ENCODE measurements around the gene CBX2.

Gene CBX2

GRCh38 chr17:79811868-79812352, 34.0 kb downstream of the CBX2 start:
- Histone ChIP-seq H3K27me3 (ENCODE audit: control insufficient read depth, insufficient read depth, low read length) (peaks cover 81% of the 10 kb centered on the region), H3K9me3 (ENCODE audit: control insufficient read depth, low read length) (no peaks in the 10 kb centered on the region), H3K4me3 (ENCODE audit: low read length) (no peak overlapping the region), H3K36me3 (ENCODE audit: control insufficient read depth, insufficient read depth, low read length) (no peaks in the 10 kb centered on the region), H3K4me1 (ENCODE audit: control insufficient read depth, insufficient read depth, low read length) (peaks cover 47% of the 10 kb centered on the region), H3K9ac (ENCODE audit: low read length) (peak overlapping the region; percentile 43)

GRCh38 chr17:79812353-79813258, 34.7 kb downstream of the CBX2 start:
- H3K27me3 ChIP-seq (ENCODE audit: control insufficient read depth, insufficient read depth, low read length), result peaks cover 81% of the 10 kb centered on the region
- no peak overlapping the region for H3K4me3 ChIP-seq (ENCODE audit: low read length)

DNA sequence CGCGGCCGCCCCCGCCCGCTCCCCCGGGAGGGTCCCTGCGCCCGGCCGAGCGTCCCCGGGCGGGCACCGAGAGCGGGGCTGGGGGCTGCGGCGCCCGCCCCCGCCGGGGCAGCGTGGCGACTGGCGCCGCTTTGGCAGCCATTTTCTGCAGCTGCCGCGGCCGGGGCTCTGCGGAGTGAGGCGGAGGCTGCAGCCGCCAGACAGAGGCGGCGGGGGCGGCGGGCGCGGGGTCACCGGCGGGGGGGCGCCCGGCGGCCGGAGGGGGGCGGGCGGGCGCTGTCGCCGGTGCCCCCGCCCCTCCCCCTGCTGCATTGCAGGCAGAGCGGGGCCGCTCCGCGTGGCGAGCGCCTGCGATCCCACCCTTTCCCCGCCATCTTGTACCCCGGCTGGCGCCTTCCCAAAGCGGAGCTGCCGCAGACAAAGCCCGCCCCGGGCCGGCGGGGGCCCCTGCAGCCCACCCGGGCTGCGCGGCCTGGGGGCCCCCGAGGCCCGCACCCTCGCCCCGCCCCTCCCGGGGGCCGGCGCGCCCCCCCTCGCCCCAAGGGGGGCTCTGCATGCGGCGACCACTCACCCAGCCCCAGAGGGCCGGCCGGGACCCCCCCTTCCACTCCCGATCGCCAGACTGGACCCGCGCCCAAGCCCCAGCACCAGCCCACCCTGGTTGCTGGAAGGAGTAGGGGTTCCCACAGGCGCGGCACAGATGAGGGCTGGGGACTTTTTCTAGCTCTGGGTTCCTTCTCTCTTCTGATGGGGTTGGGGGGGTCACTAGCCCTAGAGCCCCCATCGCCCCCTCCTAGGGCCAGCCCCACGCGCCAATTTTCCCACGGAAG, 35.6 kb downstream of the CBX2 start:
- no peaks in the 10 kb centered on the region for H3K9me3 ChIP-seq (ENCODE audit: control insufficient read depth, low read length)
- H3K4me1 ChIP-seq (ENCODE audit: control insufficient read depth, insufficient read depth, low read length), result peaks cover 47% of the 10 kb centered on the region
- H3K4me3 ChIP-seq (ENCODE audit: low read length), result no peak overlapping the region
- H3K27me3 ChIP-seq (ENCODE audit: control insufficient read depth, insufficient read depth, low read length), result peaks cover 75% of the 10 kb centered on the region
- H3K9ac ChIP-seq (ENCODE audit: low read length), result no peak overlapping the region
- H3K36me3 ChIP-seq (ENCODE audit: control insufficient read depth, insufficient read depth, low read length), result no peaks in the 10 kb centered on the region

More at GRCh38 chr17:79812353-79813258, 34.7 kb downstream of the CBX2 start:
- Histone ChIP-seq H3K9me3 (ENCODE audit: control insufficient read depth, low read length) (no peaks in the 10 kb centered on the region), H3K9ac (ENCODE audit: low read length) (peak overlapping the region; percentile 22), H3K36me3 (ENCODE audit: control insufficient read depth, insufficient read depth, low read length) (no peaks in the 10 kb centered on the region), H3K4me1 (ENCODE audit: control insufficient read depth, insufficient read depth, low read length) (peaks cover 47% of the 10 kb centered on the region)

DNA sequence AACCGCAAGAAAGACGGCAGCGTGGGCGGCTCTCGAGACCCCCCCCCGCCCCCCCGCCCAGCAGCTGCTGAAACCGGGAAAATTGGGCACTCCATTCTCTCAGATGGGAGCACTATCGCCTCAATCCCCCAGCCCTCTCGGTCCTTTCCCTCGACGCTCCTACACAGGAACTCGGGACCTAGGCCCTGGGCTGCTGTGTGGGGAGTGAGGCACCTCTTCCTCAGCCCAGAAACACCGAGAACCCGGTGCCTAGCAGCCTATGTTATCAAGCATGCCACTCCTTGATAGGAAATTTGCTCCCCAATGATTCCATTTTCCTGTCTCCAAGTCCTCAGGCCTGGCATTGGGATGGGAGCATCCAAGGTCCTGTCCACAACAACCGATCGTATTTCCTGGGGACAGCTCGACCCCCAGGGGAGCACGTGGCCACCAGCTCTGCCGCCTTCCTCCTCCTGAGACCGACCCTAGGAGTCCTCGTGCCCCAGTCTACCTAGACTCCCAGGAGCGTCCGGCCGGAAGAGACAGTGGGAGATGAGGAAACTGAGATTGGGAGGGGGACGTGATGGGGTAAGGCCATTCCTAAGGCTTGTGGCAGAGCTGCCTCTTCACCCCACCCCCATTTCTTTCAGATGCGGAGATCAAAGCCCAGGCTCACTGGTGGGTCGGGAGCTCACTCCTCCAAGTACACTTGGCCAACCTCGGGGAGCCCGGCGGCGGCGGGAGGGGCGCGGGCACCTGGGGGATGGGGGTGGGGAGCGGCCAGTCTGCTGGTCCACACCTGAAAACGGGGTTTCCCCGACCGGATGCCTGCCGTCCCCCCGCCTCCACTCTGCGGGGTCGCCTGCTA, 36.4 kb downstream of the CBX2 start:
- Histone ChIP-seq H3K9ac (ENCODE audit: low read length) (peak overlapping the region; percentile 55), H3K4me1 (ENCODE audit: control insufficient read depth, insufficient read depth, low read length) (peaks cover 40% of the 10 kb centered on the region), H3K9me3 (ENCODE audit: control insufficient read depth, low read length) (no peaks in the 10 kb centered on the region), H3K36me3 (ENCODE audit: control insufficient read depth, insufficient read depth, low read length) (no peaks in the 10 kb centered on the region), H3K4me3 (ENCODE audit: low read length) (no peak overlapping the region), H3K27me3 (ENCODE audit: control insufficient read depth, insufficient read depth, low read length) (peaks cover 67% of the 10 kb centered on the region)

GRCh38 chr17:79814974-79815835, 37.3 kb downstream of the CBX2 start:
- Histone ChIP-seq H3K4me1 (ENCODE audit: control insufficient read depth, insufficient read depth, low read length) (peaks cover 38% of the 10 kb centered on the region), H3K4me3 (ENCODE audit: low read length) (no peak overlapping the region), H3K9ac (ENCODE audit: low read length) (peak overlapping the region; percentile 55), H3K9me3 (ENCODE audit: control insufficient read depth, low read length) (no peaks in the 10 kb centered on the region), H3K36me3 (ENCODE audit: control insufficient read depth, insufficient read depth, low read length) (no peaks in the 10 kb centered on the region), H3K27me3 (ENCODE audit: control insufficient read depth, insufficient read depth, low read length) (peaks cover 64% of the 10 kb centered on the region)

GRCh38 chr17:79815836-79816461, 38.0 kb downstream of the CBX2 start:
- Histone ChIP-seq H3K4me3 (ENCODE audit: low read length) (no peak overlapping the region), H3K36me3 (ENCODE audit: control insufficient read depth, insufficient read depth, low read length) (no peaks in the 10 kb centered on the region), H3K9ac (ENCODE audit: low read length) (no peak overlapping the region), H3K4me1 (ENCODE audit: control insufficient read depth, insufficient read depth, low read length) (peaks cover 36% of the 10 kb centered on the region), H3K9me3 (ENCODE audit: control insufficient read depth, low read length) (no peaks in the 10 kb centered on the region), H3K27me3 (ENCODE audit: control insufficient read depth, insufficient read depth, low read length) (peaks cover 58% of the 10 kb centered on the region)

- Histone ChIP-seq H3K4me3 (ENCODE audit: low read length) (no peak overlapping the region), H3K9ac (ENCODE audit: low read length) (no peak overlapping the region), H3K4me1 (ENCODE audit: control insufficient read depth, insufficient read depth, low read length) (peaks cover 23% of the 10 kb centered on the region), H3K36me3 (ENCODE audit: control insufficient read depth, insufficient read depth, low read length) (no peaks in the 10 kb centered on the region), H3K27me3 (ENCODE audit: control insufficient read depth, insufficient read depth, low read length) (peaks cover 38% of the 10 kb centered on the region), H3K9me3 (ENCODE audit: control insufficient read depth, low read length) (no peaks in the 10 kb centered on the region)
These were observed 40.2 kb downstream of the CBX2 start for GRCh38 chr17:79818026-79818758.

GRCh38 chr17:79819085-79819484, 41.1 kb downstream of the CBX2 start:
- Histone ChIP-seq H3K4me1 (ENCODE audit: control insufficient read depth, insufficient read depth, low read length) (peaks cover 23% of the 10 kb centered on the region), H3K36me3 (ENCODE audit: control insufficient read depth, insufficient read depth, low read length) (no peaks in the 10 kb centered on the region), H3K4me3 (ENCODE audit: low read length) (no peak overlapping the region), H3K9ac (ENCODE audit: low read length) (no peak overlapping the region), H3K27me3 (ENCODE audit: control insufficient read depth, insufficient read depth, low read length) (peaks cover 37% of the 10 kb centered on the region), H3K9me3 (ENCODE audit: control insufficient read depth, low read length) (no peaks in the 10 kb centered on the region)

GRCh38 chr17:79819534-79820276, 41.8 kb downstream of the CBX2 start:
- Histone ChIP-seq H3K36me3 (ENCODE audit: control insufficient read depth, insufficient read depth, low read length) (no peaks in the 10 kb centered on the region), H3K9me3 (ENCODE audit: control insufficient read depth, low read length) (no peaks in the 10 kb centered on the region), H3K4me1 (ENCODE audit: control insufficient read depth, insufficient read depth, low read length) (peaks cover 16% of the 10 kb centered on the region), H3K27me3 (ENCODE audit: control insufficient read depth, insufficient read depth, low read length) (peaks cover 31% of the 10 kb centered on the region), H3K4me3 (ENCODE audit: low read length) (no peak overlapping the region), H3K9ac (ENCODE audit: low read length) (no peak overlapping the region)

- Histone ChIP-seq H3K27me3 (ENCODE audit: control insufficient read depth, insufficient read depth, low read length) (peaks cover 19% of the 10 kb centered on the region), H3K4me1 (ENCODE audit: control insufficient read depth, insufficient read depth, low read length) (peaks cover 8% of the 10 kb centered on the region)
These were observed 43.0 kb downstream of the CBX2 start for GRCh38 chr17:79820959-79821330.

More at GRCh38 chr17:79820959-79821330, 43.0 kb downstream of the CBX2 start:
- Histone ChIP-seq H3K9me3 (ENCODE audit: control insufficient read depth, low read length) (no peaks in the 10 kb centered on the region), H3K36me3 (ENCODE audit: control insufficient read depth, insufficient read depth, low read length) (no peaks in the 10 kb centered on the region), H3K4me3 (ENCODE audit: low read length) (no peak overlapping the region), H3K9ac (ENCODE audit: low read length) (no peak overlapping the region)

Data from mucosa of stomach (tissue), 1 donor.